K562 (cell line): Measurements from ENCODE around the gene ZNF782. TPM values are rescaled to one million over a fixed set of nuclear protein-coding genes. Genes with fewer than 3 reads are reported as not detected.
A peak's percentile ranks its signal among the peaks of the same experiment; 100 is the strongest.

Source experiments
- CEBPB ChIP-seq: fragments of 450-650 bp; IDR thresholded peaks from 2 replicates; pipeline ENCODE4 v1.6.1; 2016; ENCODE audit warnings: missing genetic modification characterization, missing compliant biosample characterization
- CHD7 ChIP-seq: fragments of 200-600 bp; sonication (generic); IDR thresholded peaks from one replicate; pipeline ENCODE4 v1.6.1; 2012; ENCODE audit warnings: mild to moderate bottlenecking, low read depth, low read length, inconsistent platforms
- CREB5 ChIP-seq: fragments of 250-450 bp; sonication (Bioruptor Pico); IDR thresholded peaks from 2 replicates; pipeline ENCODE4 v1.5.0; 2020; ENCODE audit warnings: mild to moderate bottlenecking
- FOSL1 ChIP-seq: fragments of 200-800 bp; sonication (Bioruptor generic); conservative IDR thresholded peaks from 2 replicates; pipeline ENCODE4 v1.6.1; 2016; ENCODE audit warnings: missing genetic modification characterization, missing compliant biosample characterization
- GABPA ChIP-seq: fragments of 200-800 bp; sonication (Bioruptor generic); conservative IDR thresholded peaks from 2 replicates; pipeline ENCODE4 v1.6.1; 2016; ENCODE audit warnings: low read depth, missing genetic modification characterization, missing compliant biosample characterization
- HDGF ChIP-seq: fragments of 450-650 bp; IDR thresholded peaks from 2 replicates; pipeline ENCODE4 v1.6.1; 2016
- NR2C1 ChIP-seq, 2 experiments: fragments of 450-650 bp; IDR thresholded peaks; 2 replicates each; pipeline ENCODE4 v1.6.1; 2017; ENCODE audit warnings: mild to moderate bottlenecking in 2 of 2, antibody characterized with exemption in 1 of 2, inconsistent platforms in 1 of 2, missing compliant biosample characterization in 1 of 2, missing genetic modification characterization in 1 of 2
- SMC3 ChIP-seq: conservative IDR thresholded peaks from 2 replicates; pipeline ENCODE4 v1.6.1; 2011; ENCODE audit warnings: low read depth, low read length, improper control_type of control experiment; ENCODE audit not compliant: insufficient read depth
- TCF7 ChIP-seq: sonication (generic); IDR thresholded peaks from 2 replicates; pipeline ENCODE4 v1.6.1; 2016; ENCODE audit warnings: antibody characterized with exemption, borderline replicate concordance
- TCFL5 ChIP-seq: fragments of 250-450 bp; sonication (Bioruptor Pico); conservative IDR thresholded peaks from 2 replicates; pipeline ENCODE4 v1.6.1; 2021; ENCODE audit warnings: mild to moderate bottlenecking, moderate library complexity, matching md5 sums
- ZBTB26 ChIP-seq: fragments of 450-650 bp; formaldehyde crosslinking; IDR thresholded peaks from 2 replicates; pipeline ENCODE4 v1.4.0; 2022; ENCODE audit warnings: missing genetic modification characterization
- ZNF444 ChIP-seq: fragments of 250-450 bp; sonication (Bioruptor Pico); IDR thresholded peaks from 2 replicates; pipeline ENCODE4 v1.4.0; 2020; ENCODE audit warnings: mild to moderate bottlenecking, moderate library complexity
- ZNF778 ChIP-seq: fragments of 450-650 bp; formaldehyde crosslinking; IDR thresholded peaks from 2 replicates; pipeline ENCODE4 v1.4.0; 2020; ENCODE audit warnings: mild to moderate bottlenecking, moderate library complexity
- polyA plus RNA-seq, 8 experiments: library from polyadenylated mRNA; depleted of rRNA in 4 of 8; stranded (reverse) in 5 of 8; unstranded in 3 of 8; fragments of >200 nt; fragmentation: Nextera tagmentation in 2 of 8; fragmentation: Illumina TruSeq in 1 of 8; extraction: Ambion mirVana in 2 of 8; extraction: Trizol in 1 of 8; gene quantifications; 2 replicates each; pipeline versions ENCODE4 v1.2.1 to v1.2.3, GENCODE V29; 2011 to 2014; ENCODE audit warnings: inconsistent platforms in 1 of 8, missing spikeins in 1 of 8
- total RNA-seq, 7 experiments: library from RNA; depleted of rRNA in 6 of 7; stranded (reverse); fragments of >200 nt in 6 of 7; fragmentation: Illumina TruSeq in 2 of 7; extraction: Trizol in 2 of 7; gene quantifications; 2 replicates each; pipeline versions ENCODE4 v1.2.1 to v1.2.3, GENCODE V29; 2011 to 2021; ENCODE audit warnings: low replicate concordance in 1 of 7

ZNF782 gene
- total and polyA plus RNA-seq, 9 of the 15 experiments (the other 6 are each of a cell fraction or from before 2014, with no cell fraction given): 0.38 to 8.8 (median 4.5) TPM

- no peak for TF ChIP-seq CHD7
- 0 out of 2 replicates have a peak, but pooled peaks have one; percentile 20 for TF ChIP-seq FOSL1 (tag)
- TF ChIP-seq SMC3: no peak
- no peak for TF ChIP-seq ZNF778 (CRISPR knock-in tag)
- no peak for TF ChIP-seq CEBPB (tag)
- TF ChIP-seq HDGF: no peak
- TF ChIP-seq TCF7: no peak
- no peak for TF ChIP-seq ZNF444 (CRISPR knock-in tag)
- 0 out of 2 replicates have a peak, but pooled peaks have one; percentile 26 for TF ChIP-seq GABPA
- TF ChIP-seq ZBTB26 (CRISPR knock-in tag): no peak
- TF ChIP-seq TCFL5 (CRISPR knock-in tag): no peak
- no peak for TF ChIP-seq CREB5
- no peak for TF ChIP-seq NR2C1 (IDR thresholded peaks at IDR 0.05)
- peak; percentile 68; the same call in 1 of the 2 replicates for TF ChIP-seq NR2C1 (tag; IDR thresholded peaks at IDR 0.05)
Measured at GRCh38 chr9:96853781-96854650, at the start of gene ZNF782 (continued).
